Small intestine (tissue), 7 donors: ENCODE results near the gene MRPL14. TPM values are rescaled to one million over a fixed set of nuclear protein-coding genes. Genes with fewer than 3 reads are reported as not detected.
A peak's percentile ranks its signal among the peaks of the same experiment; 100 is the strongest.

Source experiments
- DNase-seq, 2 donors: peaks; one replicate each; pipeline versions ENCODE4 v3.0.0 to v3.0.0-alpha.2; 2013
- FAIRE-seq: peaks from 2 replicates; lab custom pipeline; 2012; peaks lifted over from hg19 to GRCh38; lab: Jason Lieb, UNC
- H3K27ac ChIP-seq, 3 donors: one replicate each; pipeline ENCODE4 v1.5.1; 2013; ENCODE audit warnings: low read length in 2 of 3, mild to moderate bottlenecking in 2 of 3, control low read depth in 1 of 3, inconsistent platforms in 1 of 3, low read depth in 1 of 3, moderate library complexity in 1 of 3
- H3K27me3 ChIP-seq, 3 donors: one replicate each; pipeline ENCODE4 v1.6.1; 2013; ENCODE audit warnings: low read length in 3 of 3, inconsistent platforms in 1 of 3; ENCODE audit not compliant: control insufficient read depth in 3 of 3, insufficient read depth in 3 of 3
- H3K36me3 ChIP-seq, 3 donors: one replicate each; pipeline ENCODE4 v1.6.1; 2013; ENCODE audit warnings: low read length in 3 of 3, inconsistent platforms in 1 of 3, low read depth in 1 of 3, mild to moderate bottlenecking in 1 of 3, moderate library complexity in 1 of 3; ENCODE audit not compliant: control insufficient read depth in 3 of 3, insufficient read depth in 2 of 3
- H3K4me1 ChIP-seq, 3 donors: one replicate each; pipeline ENCODE4 v1.6.1; 2013; ENCODE audit warnings: low read length in 2 of 3, inconsistent platforms in 1 of 3, low read depth in 1 of 3, mild to moderate bottlenecking in 1 of 3, moderate library complexity in 1 of 3; ENCODE audit not compliant: control insufficient read depth in 3 of 3, insufficient read depth in 2 of 3
- H3K4me3 ChIP-seq, 3 donors: one replicate each; pipeline ENCODE4 v1.5.1; 2013; ENCODE audit warnings: low read length in 3 of 3, control low read depth in 1 of 3, inconsistent platforms in 1 of 3, low read depth in 1 of 3, mild to moderate bottlenecking in 1 of 3, moderate library complexity in 1 of 3
- H3K9me3 ChIP-seq, 2 donors: one replicate each; pipeline ENCODE4 v1.6.1; 2013; ENCODE audit warnings: low read depth in 1 of 2, low read length in 1 of 2; ENCODE audit not compliant: control insufficient read depth in 2 of 2, insufficient read depth in 1 of 2
- WGBS, 3 donors: extraction: QIAGEN DNeasy Blood & Tissue Kit; methylation state at CpG; one replicate each; pipeline ENCODE4 v1.1.7; 2013; 5-methylcytosine and 5-hydroxymethylcytosine counted together
- polyA plus RNA-seq, 4 donors: library from polyadenylated mRNA; stranded (reverse) in 3 of 4; unstranded in 1 of 4; fragments of 200-250 nt in 3 of 4; fragments of 120-200 nt in 1 of 4; gene quantifications; one replicate each; pipeline versions ENCODE4 v1.2.1 to v1.2.3, GENCODE V29; 2013
- donor health status: healthy with polysubstance abuse.
- donor health status: control.
- donor health status: control.
- donor health status: Bipolar disorder and iron deficiency.
- donor health status: healthy.

The MRPL14 gene
- polyA plus RNA-seq, 4 donors: 48.7 to 116 (median 96.0) TPM

DNA sequence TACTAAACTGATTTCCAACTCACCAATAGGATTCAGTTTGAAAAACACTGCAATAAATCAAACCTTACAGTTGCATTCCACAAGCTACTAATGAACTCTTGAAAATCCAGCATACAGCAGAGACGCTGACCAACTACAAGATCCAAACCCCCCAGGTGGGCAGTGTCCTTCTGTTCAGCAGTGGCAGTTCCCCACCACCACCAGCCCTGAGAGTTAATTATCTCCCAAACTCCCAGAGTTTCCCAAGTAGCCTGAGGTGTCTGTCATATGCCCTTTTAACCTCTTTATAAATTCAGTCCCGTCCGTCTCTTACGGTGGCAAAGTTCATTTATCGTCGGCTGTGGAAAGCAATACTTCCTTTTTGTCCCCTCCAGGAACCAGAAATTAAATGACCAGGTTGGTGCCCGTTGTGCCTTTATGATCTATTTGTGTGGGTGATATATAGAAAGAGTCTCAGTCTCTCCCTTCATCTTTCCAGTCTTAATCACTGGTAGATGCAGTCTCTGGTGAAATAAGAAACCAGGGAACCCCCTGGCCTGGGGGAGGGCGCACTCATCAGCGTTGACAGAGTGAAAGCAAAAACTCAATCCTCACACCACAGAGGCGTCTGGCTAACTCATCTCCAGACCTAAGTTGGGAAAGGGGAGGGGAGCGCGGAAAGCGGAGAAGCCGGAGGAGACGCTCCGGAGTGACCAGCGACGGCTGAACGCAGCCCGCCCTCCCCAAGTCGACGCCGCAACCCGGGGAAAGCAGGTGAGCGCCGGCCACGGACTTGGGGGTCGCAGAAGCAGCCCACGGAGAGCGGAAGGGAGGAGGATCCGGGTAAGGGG lies 717 bp downstream of the MRPL14 start:
- no peaks in the 10 kb centered on the region for H3K9me3 ChIP-seq
- DNase-seq: peak; percentile 77 to 79
- H3K4me3 ChIP-seq: peak overlapping the region; percentile 70 to 95 (median 86)
- peaks cover 2 to 42% (median 13%) of the 10 kb centered on the region in 3 donors for H3K4me1 ChIP-seq
- H3K27ac ChIP-seq: peak overlapping the region; percentile 84 to 89 (median 86)
- no peak for FAIRE-seq
- H3K36me3 ChIP-seq: peaks cover 0 to 4% (median 0%) of the 10 kb centered on the region in 3 donors
- H3K27me3 ChIP-seq: no peaks in the 10 kb centered on the region
- WGBS, 3 donors: 0 to 1% (median 1%) methylated on average over 24 to 31 of the region's 31 CpGs

DNA sequence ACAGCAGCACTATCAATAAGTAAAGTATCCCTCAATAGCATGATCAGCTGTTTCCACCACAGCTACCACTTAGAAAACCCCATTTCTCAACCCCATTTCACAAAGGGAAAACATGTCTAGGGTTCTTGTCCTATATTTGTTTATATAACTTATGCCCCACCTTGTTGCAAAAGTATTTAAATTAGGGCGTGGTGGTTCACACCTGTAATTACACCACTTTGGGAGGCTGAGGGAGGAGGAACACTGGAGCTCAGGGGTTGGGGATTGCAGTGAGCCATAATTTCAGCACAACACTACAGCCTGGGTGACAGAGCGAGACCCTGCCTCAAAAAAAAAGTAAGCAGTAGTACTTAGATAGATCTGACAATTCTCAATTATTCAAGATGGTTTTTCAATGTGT lies 3.7 kb downstream of the MRPL14 start:
- no peak overlapping the region for H3K27ac ChIP-seq
- H3K9me3 ChIP-seq: no peaks in the 10 kb centered on the region
- FAIRE-seq (no peak), DNase-seq (peak in 1 of 2 donors; percentile 16)
- no peaks in the 10 kb centered on the region for H3K27me3 ChIP-seq
- H3K4me1 ChIP-seq: peaks cover 9 to 47% (median 17%) of the 10 kb centered on the region in 3 donors
- peaks cover 0 to 11% (median 0%) of the 10 kb centered on the region in 3 donors for H3K36me3 ChIP-seq
- 68 to 86% (median 85%) methylated on average over 2 of the region's 2 CpGs for WGBS, 3 donors
- no peak overlapping the region for H3K4me3 ChIP-seq

- Histone ChIP-seq H3K27ac (no peak overlapping the region), H3K9me3 (no peaks in the 10 kb centered on the region), H3K4me1 (peaks cover 9 to 45% (median 17%) of the 10 kb centered on the region in 3 donors), H3K4me3 (no peak overlapping the region), H3K36me3 (peaks cover 0 to 14% (median 0%) of the 10 kb centered on the region in 3 donors), H3K27me3 (no peaks in the 10 kb centered on the region)
- WGBS, 3 donors: 9 to 18% (median 11%) methylated on average over 1 of the region's 1 CpG
- DNase-seq (peak in 1 of 2 donors; percentile 20), FAIRE-seq (no peak)
Observed at GRCh38 chr6:44122801-44123200, 4.5 kb downstream of the MRPL14 start.

DNA sequence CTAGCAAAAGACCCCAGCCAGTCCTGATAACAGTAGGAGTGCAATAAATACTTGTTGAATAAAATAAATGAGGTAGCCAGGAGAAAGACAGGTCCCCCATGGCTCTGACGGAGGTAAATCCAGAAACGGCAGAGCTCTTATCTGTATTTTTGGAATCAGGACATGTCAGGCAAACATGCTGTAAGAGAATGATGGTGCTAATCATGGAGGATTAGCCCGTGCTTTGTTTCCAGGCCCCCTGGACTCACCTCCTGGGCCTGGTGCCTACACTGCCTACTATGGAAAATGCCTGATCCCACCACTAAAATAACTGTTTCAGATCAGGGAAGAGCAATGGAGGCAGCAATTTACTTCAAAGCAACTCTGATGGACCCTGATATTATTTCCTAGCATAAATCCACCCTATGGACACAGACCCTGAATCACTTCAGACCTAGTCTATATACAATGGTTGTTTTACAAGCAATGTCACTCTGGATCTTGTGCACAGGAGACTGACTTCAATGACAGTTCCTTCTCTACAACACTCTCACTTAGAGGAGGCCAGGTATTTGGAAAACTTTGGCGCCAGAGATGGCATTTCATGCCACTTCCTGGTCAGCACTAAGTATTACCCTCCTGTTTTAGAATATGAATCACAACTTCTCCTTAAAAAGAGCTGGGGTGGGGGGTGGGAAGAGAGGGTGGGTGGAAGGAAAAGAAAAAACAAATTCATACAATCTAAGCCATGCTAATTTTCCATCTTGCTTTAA lies 6.4 kb downstream of the MRPL14 start:
- H3K27me3 ChIP-seq: no peaks in the 10 kb centered on the region
- 61 to 75% (median 69%) methylated on average over 4 of the region's 4 CpGs for WGBS, 3 donors
- H3K4me3 ChIP-seq: no peak overlapping the region
- H3K27ac ChIP-seq: no peak overlapping the region
- no peak for DNase-seq
- no peaks in the 10 kb centered on the region for H3K9me3 ChIP-seq
- peaks cover 12 to 61% (median 15%) of the 10 kb centered on the region in 3 donors for H3K4me1 ChIP-seq
- peaks cover 0 to 16% (median under 1%) of the 10 kb centered on the region in 3 donors for H3K36me3 ChIP-seq
- no peak for FAIRE-seq

DNA sequence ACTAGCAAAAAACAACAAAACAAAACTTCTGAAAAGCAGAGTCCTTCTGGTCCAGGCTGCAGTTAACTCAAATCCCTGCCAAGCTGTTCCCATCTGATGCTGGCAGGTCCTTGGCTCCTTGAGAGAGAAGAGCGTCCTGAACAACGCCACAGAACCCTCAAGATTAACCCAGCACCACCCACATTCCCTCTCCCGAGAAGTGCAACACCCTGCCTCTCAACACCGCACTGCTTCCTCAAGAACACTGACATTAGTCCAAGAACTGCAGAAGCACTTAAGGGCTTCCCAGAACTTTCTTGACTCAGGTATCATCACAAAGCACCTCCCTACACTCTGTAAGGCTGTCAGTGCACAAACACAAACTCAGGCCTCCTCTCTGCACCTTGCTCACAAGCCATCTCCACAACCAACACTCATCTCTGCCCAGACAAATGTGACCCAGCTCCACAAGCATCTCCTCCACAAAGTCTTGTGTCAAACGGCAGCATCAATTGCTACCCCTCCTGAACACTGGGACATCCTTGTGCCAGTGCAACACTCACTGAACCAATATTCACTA lies 7.5 kb downstream of the MRPL14 start:
- Histone ChIP-seq H3K27ac (no peak overlapping the region), H3K27me3 (no peaks in the 10 kb centered on the region), H3K9me3 (no peaks in the 10 kb centered on the region), H3K4me1 (peaks cover 12 to 52% (median 15%) of the 10 kb centered on the region in 3 donors), H3K36me3 (peaks cover 0 to 20% (median 2%) of the 10 kb centered on the region in 3 donors), H3K4me3 (no peak overlapping the region)
- 21 to 40% (median 38%) methylated on average over 5 of the region's 5 CpGs for WGBS, 3 donors
- FAIRE-seq (no peak), DNase-seq (peak in 1 of 2 donors; percentile 47)

DNA sequence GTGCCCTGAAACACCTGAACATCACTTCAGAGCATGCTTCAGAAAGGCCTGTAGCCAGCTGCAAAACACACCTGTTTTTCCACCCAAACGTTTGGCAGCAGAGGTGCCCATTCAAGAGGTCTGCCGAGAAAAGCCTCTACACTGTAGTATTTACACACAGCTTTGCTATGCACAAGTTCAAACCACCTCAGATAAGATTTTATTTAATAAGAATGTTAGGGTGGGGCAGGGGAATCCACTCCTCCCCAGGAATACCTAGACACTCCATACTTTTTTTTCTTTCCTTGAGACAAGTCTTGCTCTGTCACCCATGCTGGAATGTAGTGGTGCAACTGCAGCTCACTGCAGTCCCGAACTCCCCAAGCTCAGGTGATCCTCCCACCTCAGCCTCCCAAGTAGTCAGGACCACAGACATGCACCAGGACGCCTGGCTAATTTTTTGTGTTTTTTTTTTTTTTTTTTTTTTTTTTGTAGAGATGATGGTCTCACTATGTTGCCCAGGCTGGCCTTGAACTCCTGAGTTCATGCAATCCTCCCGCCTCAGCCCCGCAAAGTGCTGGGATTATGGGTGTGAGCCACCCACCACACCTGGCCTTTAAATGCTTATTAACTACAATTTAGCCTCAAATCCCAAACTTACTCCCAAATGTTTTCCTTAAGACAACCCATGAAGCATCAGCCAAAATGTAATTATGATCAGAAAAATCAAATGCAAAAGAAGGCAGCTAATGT lies 9.7 kb downstream of the MRPL14 start:
- peaks cover 6 to 49% (median 9%) of the 10 kb centered on the region in 3 donors for H3K4me1 ChIP-seq
- WGBS, 3 donors: 48 to 75% (median 56%) methylated on average over 6 of the region's 6 CpGs

GRCh38 chr6:44116641-44117382 lies 10.4 kb downstream of the MRPL14 start:
- DNase-seq: peak in 1 of 2 donors; percentile 42
- no peak for FAIRE-seq
- H3K4me3 ChIP-seq: no peak overlapping the region
- 28 to 51% (median 48%) methylated on average over 4 of the region's 4 CpGs for WGBS, 3 donors
- peak overlapping the region in 2 of 3 donors; percentile 42 to 48 for H3K27ac ChIP-seq
- H3K27me3 ChIP-seq: no peaks in the 10 kb centered on the region
- H3K36me3 ChIP-seq: peaks cover 4 to 40% (median 6%) of the 10 kb centered on the region in 3 donors
- no peaks in the 10 kb centered on the region for H3K9me3 ChIP-seq
- peaks cover 6 to 52% (median 9%) of the 10 kb centered on the region in 3 donors for H3K4me1 ChIP-seq

More for the DNA sequence above, 9.7 kb downstream of the MRPL14 start:
- FAIRE-seq (no peak), DNase-seq (peak in 1 of 2 donors; percentile 50)
- no peaks in the 10 kb centered on the region for H3K9me3 ChIP-seq
- H3K27me3 ChIP-seq: no peaks in the 10 kb centered on the region
- peaks cover 4 to 39% (median 6%) of the 10 kb centered on the region in 3 donors for H3K36me3 ChIP-seq
- H3K4me3 ChIP-seq: no peak overlapping the region
- peak overlapping the region in 2 of 3 donors; percentile 42 to 48 for H3K27ac ChIP-seq
